GM18868 (cell line): Measurements from ENCODE around the gene TTC36.
"Not testable (repeated sequence)": the region's sequence is repeated elsewhere in the genome, so short reads cannot be mapped to it uniquely, and the experiment has no call there.

Source experiments
- ATAC-seq: cut with Tn5 transposase; IDR thresholded peaks from one replicate; pipeline ENCODE4 v1.9.1; 2021; ENCODE audit warnings: mild to moderate bottlenecking, moderate library complexity; ENCODE audit not compliant: unreplicated experiment

TTC36 gene

GRCh38 chr11:118574636-118575035, 47.4 kb downstream of the TTC36 start:
- no peak for ATAC-seq

- not testable (repeated sequence) for ATAC-seq
Measured at GRCh38 chr11:118577995-118578394, 50.7 kb downstream of the TTC36 start.
